Astrocyte of the cerebellum (primary cell): ENCODE data around the gene APOC4.
"Not testable (repeated sequence)": the region's sequence is repeated elsewhere in the genome, so short reads cannot be mapped to it uniquely, and the experiment has no call there.

Source experiments
- DNase-seq: peaks from one replicate; pipeline ENCODE4 v3.0.0-alpha.2; 2011; ENCODE audit warnings: low read depth
- H3K4me3 ChIP-seq: 2 replicates; pipeline ENCODE4 v1.5.1; 2011; ENCODE audit warnings: mild to moderate bottlenecking, low read depth, low read length, moderate library complexity
- CTCF ChIP-seq: IDR thresholded peaks from 2 replicates; pipeline ENCODE4 v1.5.1; 2012; ENCODE audit warnings: low read length, low read depth, moderate library complexity, mild to moderate bottlenecking; ENCODE audit errors: missing control alignments
- in situ Hi-C: cut with HindIII; loops from 2 replicates; pipeline ENCODE4 v1.10.0; 2017; ENCODE audit warnings: low sequenced_read_pairs

Gene APOC4

DNA sequence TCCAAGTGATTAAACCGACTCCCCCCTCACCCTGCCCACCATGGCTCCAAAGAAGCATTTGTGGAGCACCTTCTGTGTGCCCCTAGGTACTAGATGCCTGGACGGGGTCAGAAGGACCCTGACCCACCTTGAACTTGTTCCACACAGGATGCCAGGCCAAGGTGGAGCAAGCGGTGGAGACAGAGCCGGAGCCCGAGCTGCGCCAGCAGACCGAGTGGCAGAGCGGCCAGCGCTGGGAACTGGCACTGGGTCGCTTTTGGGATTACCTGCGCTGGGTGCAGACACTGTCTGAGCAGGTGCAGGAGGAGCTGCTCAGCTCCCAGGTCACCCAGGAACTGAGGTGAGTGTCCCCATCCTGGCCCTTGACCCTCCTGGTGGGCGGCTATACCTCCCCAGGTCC, 34.4 kb upstream of the APOC4 start:
- no peak for TF ChIP-seq CTCF
- in situ Hi-C loops: no loop called here
- H3K4me3 ChIP-seq: no peak overlapping the region
- DNase-seq: no peak

GRCh38 chr19:44908074-44908835, 33.8 kb upstream of the APOC4 start:
- DNase-seq: no peak
- H3K4me3 ChIP-seq: no peak overlapping the region
- no peak for TF ChIP-seq CTCF
- in situ Hi-C loops: no loop called here

DNA sequence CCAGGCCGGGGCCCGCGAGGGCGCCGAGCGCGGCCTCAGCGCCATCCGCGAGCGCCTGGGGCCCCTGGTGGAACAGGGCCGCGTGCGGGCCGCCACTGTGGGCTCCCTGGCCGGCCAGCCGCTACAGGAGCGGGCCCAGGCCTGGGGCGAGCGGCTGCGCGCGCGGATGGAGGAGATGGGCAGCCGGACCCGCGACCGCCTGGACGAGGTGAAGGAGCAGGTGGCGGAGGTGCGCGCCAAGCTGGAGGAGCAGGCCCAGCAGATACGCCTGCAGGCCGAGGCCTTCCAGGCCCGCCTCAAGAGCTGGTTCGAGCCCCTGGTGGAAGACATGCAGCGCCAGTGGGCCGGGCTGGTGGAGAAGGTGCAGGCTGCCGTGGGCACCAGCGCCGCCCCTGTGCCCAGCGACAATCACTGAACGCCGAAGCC, 33.2 kb upstream of the APOC4 start:
- no peak for TF ChIP-seq CTCF
- no peak overlapping the region for H3K4me3 ChIP-seq
- no peak for DNase-seq
- in situ Hi-C loops: no loop called here

DNA sequence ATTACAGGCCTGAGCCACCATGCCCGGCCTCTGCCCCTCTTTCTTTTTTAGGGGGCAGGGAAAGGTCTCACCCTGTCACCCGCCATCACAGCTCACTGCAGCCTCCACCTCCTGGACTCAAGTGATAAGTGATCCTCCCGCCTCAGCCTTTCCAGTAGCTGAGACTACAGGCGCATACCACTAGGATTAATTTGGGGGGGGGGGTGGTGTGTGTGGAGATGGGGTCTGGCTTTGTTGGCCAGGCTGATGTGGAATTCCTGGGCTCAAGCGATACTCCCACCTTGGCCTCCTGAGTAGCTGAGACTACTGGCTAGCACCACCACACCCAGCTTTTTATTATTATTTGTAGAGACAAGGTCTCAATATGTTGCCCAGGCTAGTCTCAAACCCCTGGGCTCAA, 32.3 kb upstream of the APOC4 start:
- H3K4me3 ChIP-seq: no peak overlapping the region
- in situ Hi-C loops: loop anchor here (5.0 kb wide), 1 partner anchor 43 kb away; no protein-coding TSS in a partner anchor
- no peak for DNase-seq
- TF ChIP-seq CTCF: no peak

DNA sequence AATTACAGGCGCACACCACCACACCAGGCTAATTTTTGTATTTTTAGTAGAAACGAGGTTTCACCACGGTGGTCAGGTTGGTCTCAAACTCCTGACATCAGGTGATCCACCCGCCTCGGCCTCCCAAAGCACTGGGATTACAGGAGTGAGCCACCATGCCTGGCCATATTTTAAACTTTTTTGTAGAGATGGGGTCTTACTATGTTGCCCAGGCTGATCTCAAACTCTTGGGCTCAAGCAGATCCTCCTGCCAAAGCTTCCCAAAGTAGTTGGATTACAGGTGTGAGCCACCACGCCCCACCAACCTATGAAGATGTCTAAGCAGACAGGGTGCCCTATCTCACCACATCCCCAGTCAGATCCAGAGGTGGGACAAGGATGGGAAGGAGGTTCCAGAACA, 30.1 kb upstream of the APOC4 start:
- in situ Hi-C loops: loop anchor here (5.0 kb wide), 1 partner anchor 40 kb away; no protein-coding TSS in a partner anchor
- H3K4me3 ChIP-seq, DNase-seq: not testable (repeated sequence)

DNA sequence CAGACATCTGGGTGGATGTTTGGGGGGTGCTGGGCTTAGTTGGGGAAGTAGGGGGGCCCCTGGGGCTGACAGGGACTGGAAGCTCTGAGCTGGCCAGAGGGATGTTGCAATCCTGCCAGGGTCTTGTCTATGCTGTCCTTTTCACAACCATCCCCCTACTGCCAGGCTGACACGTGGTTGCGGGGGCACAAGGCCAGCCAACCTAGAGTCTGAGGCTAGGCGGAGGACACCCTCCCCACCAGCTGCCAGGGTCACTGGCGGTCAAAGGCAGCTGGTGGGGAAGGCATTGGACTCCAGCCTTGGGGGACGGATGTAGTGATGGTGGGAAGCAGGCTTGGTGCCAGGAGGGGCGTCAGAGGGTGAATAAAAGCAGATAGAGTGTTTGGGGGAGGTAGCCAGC, 29.2 kb upstream of the APOC4 start:
- DNase-seq: no peak
- in situ Hi-C loops: loop anchor here (5.0 kb wide), 1 partner anchor 39 kb away; no protein-coding TSS in a partner anchor
- H3K4me3 ChIP-seq: no peak overlapping the region
- no peak for TF ChIP-seq CTCF

GRCh38 chr19:44913512-44914432, 28.3 kb upstream of the APOC4 start:
- in situ Hi-C loops: loop anchor here (5.0 kb wide), 1 partner anchor 39 kb away; no protein-coding TSS in a partner anchor
- not testable (repeated sequence) for DNase-seq, H3K4me3 ChIP-seq

DNA sequence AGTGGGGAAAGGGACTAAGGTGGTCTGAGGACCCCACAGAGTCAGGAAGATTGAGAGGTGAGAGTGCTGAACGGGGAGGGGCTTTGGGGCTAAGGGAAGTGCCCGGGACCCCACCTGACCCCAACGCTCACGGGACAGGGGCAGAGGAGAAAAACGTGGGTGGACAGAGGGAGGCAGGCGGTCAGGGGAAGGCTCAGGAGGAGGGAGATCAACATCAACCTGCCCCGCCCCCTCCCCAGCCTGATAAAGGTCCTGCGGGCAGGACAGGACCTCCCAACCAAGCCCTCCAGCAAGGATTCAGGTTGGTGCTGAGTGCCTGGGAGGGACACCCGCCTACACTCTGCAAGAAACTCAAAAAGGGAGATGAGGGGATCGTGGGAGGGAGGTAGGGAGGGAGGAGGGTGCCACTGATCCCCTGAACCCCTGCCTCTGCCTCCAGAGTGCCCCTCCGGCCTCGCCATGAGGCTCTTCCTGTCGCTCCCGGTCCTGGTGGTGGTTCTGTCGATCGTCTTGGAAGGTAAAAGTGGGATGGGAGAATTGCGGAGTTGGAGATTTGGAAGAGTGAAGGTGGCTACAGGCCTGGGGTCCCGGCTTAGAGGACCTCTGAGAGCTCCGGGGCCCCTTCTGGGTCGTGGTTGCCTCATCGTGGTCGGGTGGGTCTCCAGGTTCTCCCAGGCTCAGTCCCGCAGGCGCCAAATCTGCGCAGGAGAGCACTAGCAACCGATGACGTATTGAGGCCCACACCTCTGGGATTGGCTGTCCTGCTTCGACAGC, 27.4 kb upstream of the APOC4 start, which contains the start of gene APOC1:
Gene APOC1, plus strand, starts transcription at position 176 of the 774 bp plus-strand sequence. Its CDS starts 284 bp downstream, at position 460.
- DNase-seq: peak; percentile 65
- peak within 1 kb of the TSS; percentile 47 for H3K4me3 ChIP-seq
- in situ Hi-C loops: loop anchor here (5.0 kb wide), 1 partner anchor 38 kb away; no protein-coding TSS in a partner anchor
